K562 (cell line): Measurements from ENCODE around the gene HOXB3. TPM values are rescaled to one million over a fixed set of nuclear protein-coding genes. Genes with fewer than 3 reads are reported as not detected.

Experiments
- EP400 ChIP-seq: fragments of 450-650 bp; IDR thresholded peaks from 2 replicates; pipeline ENCODE4 v1.6.1; 2017; ENCODE audit warnings: antibody characterized with exemption, mild to moderate bottlenecking, moderate library complexity
- HNRNPH1 ChIP-seq: fragments of 200-400 bp; formaldehyde crosslinking; optimal IDR thresholded peaks from 2 replicates; pipeline ENCODE3; 2017; ENCODE audit warnings: low read depth, mild to moderate bottlenecking, low read length, moderate library complexity
- HNRNPK ChIP-seq: fragments of 200-400 bp; formaldehyde crosslinking; IDR thresholded peaks from one replicate; pipeline ENCODE4 v1.6.1; 2018; ENCODE audit warnings: mild to moderate bottlenecking, low read depth, low read length; ENCODE audit not compliant: poor library complexity, severe bottlenecking
- KAT2B ChIP-seq: IDR thresholded peaks from one replicate; pipeline ENCODE4 v1.6.1; 2012; ENCODE audit warnings: low read depth, mild to moderate bottlenecking, control low read depth, inconsistent platforms, low read length, moderate library complexity
- KDM2B ChIP-seq: fragments of 250-450 bp; sonication (Bioruptor Pico); IDR thresholded peaks from 2 replicates; pipeline ENCODE4 v1.8.0; 2021; ENCODE audit warnings: mild to moderate bottlenecking, moderate library complexity
- KLF13 ChIP-seq: fragments of 450-650 bp; IDR thresholded peaks from 2 replicates; pipeline ENCODE4 v1.6.1; 2016; ENCODE audit warnings: missing genetic modification characterization, low read depth, mild to moderate bottlenecking, missing compliant biosample characterization, moderate library complexity, borderline replicate concordance
- MEF2A ChIP-seq: IDR thresholded peaks from 2 replicates; pipeline ENCODE4 v1.6.1; 2011; ENCODE audit warnings: low read depth, mild to moderate bottlenecking, low read length, moderate library complexity; ENCODE audit not compliant: control insufficient read depth
- MEIS2 ChIP-seq: fragments of 450-650 bp; IDR thresholded peaks from 2 replicates; pipeline ENCODE4 v1.6.1; 2014; ENCODE audit warnings: mild to moderate bottlenecking; ENCODE audit not compliant: partially characterized antibody
- MXI1 ChIP-seq: IDR thresholded peaks from 2 replicates; pipeline ENCODE4 v1.6.1; 2011; ENCODE audit warnings: low read depth, mild to moderate bottlenecking, improper control_type of control experiment, low read length
- NCOR1 ChIP-seq: fragments of 450-650 bp; IDR thresholded peaks from 2 replicates; pipeline ENCODE4 v1.6.1; 2016; ENCODE audit warnings: mild to moderate bottlenecking, moderate library complexity
- NFRKB ChIP-seq: fragments of 450-650 bp; IDR thresholded peaks from 2 replicates; pipeline ENCODE4 v1.6.1; 2016; ENCODE audit warnings: low read depth
- POLR2A ChIP-seq: fragments of 450-650 bp; conservative IDR thresholded peaks from 2 replicates; pipeline ENCODE4 v1.6.1; 2016
- RAD21 ChIP-seq, 2 experiments: fragments of 250-450 bp in 1 of 2; fragments of 450-650 bp in 1 of 2; sonication (Bioruptor Pico) in 1 of 2; formaldehyde crosslinking in 1 of 2; IDR thresholded peaks in 1 of 2; conservative IDR thresholded peaks in 1 of 2; 2 replicates each; pipeline versions ENCODE4 v1.4.0 to v1.8.0; 2020 to 2022; ENCODE audit warnings: mild to moderate bottlenecking in 2 of 2, moderate library complexity in 1 of 2
- RBBP5 ChIP-seq: fragments of 200-600 bp; sonication (generic); IDR thresholded peaks from 2 replicates; pipeline ENCODE4 v1.6.1; 2012; ENCODE audit warnings: borderline replicate concordance, mild to moderate bottlenecking, low read length, control low read depth, inconsistent platforms; ENCODE audit not compliant: insufficient read depth, poor library complexity, severe bottlenecking
- RCOR1 ChIP-seq, 2 experiments: IDR thresholded peaks; 2 replicates each; pipeline ENCODE4 v1.6.1; 2012; ENCODE audit warnings: low read depth in 2 of 2, low read length in 2 of 2, borderline replicate concordance in 1 of 2, improper control_type of control experiment in 1 of 2
- SMARCA4 ChIP-seq: fragments of 450-650 bp; IDR thresholded peaks from 2 replicates; pipeline ENCODE4 v1.6.1; 2016
- SRSF9 ChIP-seq: fragments of 200-400 bp; formaldehyde crosslinking; IDR thresholded peaks from 2 replicates; pipeline ENCODE4 v1.6.1; 2017; ENCODE audit warnings: low read depth, low read length, borderline replicate concordance
- ZEB2 ChIP-seq: fragments of 450-650 bp; IDR thresholded peaks from 2 replicates; pipeline ENCODE4 v1.6.1; 2016
- ZNF146 ChIP-seq: IDR thresholded peaks from one replicate; pipeline ENCODE4 v1.6.1; 2018; ENCODE audit warnings: missing compliant biosample characterization; ENCODE audit not compliant: unreplicated experiment
- ZNF384 ChIP-seq: IDR thresholded peaks from 2 replicates; pipeline ENCODE4 v1.6.1; 2012; ENCODE audit warnings: low read depth, low read length, improper control_type of control experiment
- ZNF444 ChIP-seq: fragments of 250-450 bp; sonication (Bioruptor Pico); IDR thresholded peaks from 2 replicates; pipeline ENCODE4 v1.4.0; 2020; ENCODE audit warnings: mild to moderate bottlenecking, moderate library complexity
- ZNF561 ChIP-seq: fragments of 450-650 bp; formaldehyde crosslinking; conservative IDR thresholded peaks from 2 replicates; pipeline ENCODE4 v1.4.0; 2020; ENCODE audit warnings: mild to moderate bottlenecking, moderate library complexity
- ZNF668 ChIP-seq: fragments of 250-450 bp; sonication (Bioruptor Pico); IDR thresholded peaks from 2 replicates; pipeline ENCODE4 v1.8.0; 2022; ENCODE audit warnings: mild to moderate bottlenecking, inconsistent platforms
- polyA plus RNA-seq, 8 experiments: library from polyadenylated mRNA; depleted of rRNA in 4 of 8; stranded (reverse) in 5 of 8; unstranded in 3 of 8; fragments of >200 nt; fragmentation: Nextera tagmentation in 2 of 8; fragmentation: Illumina TruSeq in 1 of 8; extraction: Ambion mirVana in 2 of 8; extraction: Trizol in 1 of 8; gene quantifications; 2 replicates each; pipeline versions ENCODE4 v1.2.1 to v1.2.3, GENCODE V29; 2011 to 2014; ENCODE audit warnings: inconsistent platforms in 1 of 8, missing spikeins in 1 of 8
- total RNA-seq, 7 experiments: library from RNA; depleted of rRNA in 6 of 7; stranded (reverse); fragments of >200 nt in 6 of 7; fragmentation: Illumina TruSeq in 2 of 7; extraction: Trizol in 2 of 7; gene quantifications; 2 replicates each; pipeline versions ENCODE4 v1.2.1 to v1.2.3, GENCODE V29; 2011 to 2021; ENCODE audit warnings: low replicate concordance in 1 of 7
- TF ChIP-seq, protein P1 (sequence below): fragments of 450-650 bp; IDR thresholded peaks from 2 replicates; pipeline ENCODE4 v1.6.1; 2017; ENCODE audit warnings: mild to moderate bottlenecking, moderate library complexity
- TF ChIP-seq, protein P2 (sequence below): fragments of 450-650 bp; IDR thresholded peaks from one replicate; pipeline ENCODE4 v1.6.1; 2018; ENCODE audit warnings: mild to moderate bottlenecking, moderate library complexity; ENCODE audit not compliant: partially characterized antibody
- TF ChIP-seq, protein P3 (sequence below): sonication (generic); formaldehyde crosslinking; IDR thresholded peaks from 2 replicates; pipeline ENCODE4 v1.8.0; 2022; ENCODE audit warnings: mild to moderate bottlenecking, missing genetic modification reagents

HOXB3 gene
- total and polyA plus RNA-seq, 9 of the 15 experiments (the other 6 are each of a cell fraction or from before 2014, with no cell fraction given), result 2.4 to 41.3 (median 20.2) TPM

DNA sequence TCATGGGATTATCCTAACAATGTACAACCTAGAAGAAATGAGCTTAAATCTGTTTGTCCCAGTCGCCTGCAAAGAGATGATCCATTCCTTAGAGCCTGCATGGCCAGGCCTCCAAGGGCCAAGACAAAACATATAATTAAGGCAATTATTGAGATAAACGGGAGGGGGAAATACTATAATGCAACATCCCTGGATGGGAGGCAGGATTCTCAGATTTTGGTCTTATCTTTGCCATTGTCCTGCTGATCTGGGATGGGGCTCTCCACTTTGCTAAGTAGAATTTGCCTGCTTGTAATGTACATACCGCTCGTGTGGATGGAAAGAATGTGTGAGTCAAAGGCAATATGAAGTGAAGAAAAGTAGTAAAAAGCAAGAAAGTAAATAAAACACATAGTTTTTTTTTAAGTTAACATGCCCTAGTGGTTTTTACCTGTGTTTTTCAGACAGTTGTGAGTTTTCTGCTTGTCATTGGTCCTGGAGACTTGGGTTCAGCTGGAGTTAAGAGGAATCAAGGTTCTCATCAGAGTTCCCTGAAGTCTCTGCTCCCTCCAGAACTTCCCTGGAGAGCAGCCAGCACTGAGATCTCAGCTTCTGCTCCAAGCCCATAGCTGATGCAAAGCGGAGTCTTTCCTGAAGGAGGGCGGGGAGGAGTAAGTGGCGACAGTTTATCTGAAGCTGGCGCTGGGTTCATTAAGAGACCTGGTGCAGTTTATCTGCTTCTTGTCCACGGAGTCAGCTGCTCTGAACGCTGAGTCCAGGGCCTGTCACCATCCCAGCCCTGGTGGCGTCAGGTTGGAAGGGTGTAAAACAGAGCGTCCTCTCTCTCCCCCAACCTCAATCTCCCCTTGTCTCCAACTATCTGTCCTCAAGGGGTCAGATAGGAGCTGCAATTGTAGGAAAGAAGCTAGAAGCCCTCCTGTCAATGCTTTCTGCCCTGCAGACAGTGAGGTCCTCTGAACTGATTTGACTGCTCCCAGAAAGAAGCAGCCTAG, 89.3 kb downstream of the HOXB3 start (continued):
- peak; percentile 84; the same call in 1 of the 2 replicates for TF ChIP-seq ZEB2
- no peak; the same call in 1 of the 2 replicates for TF ChIP-seq ZNF384
- no peak for TF ChIP-seq ZNF146
- TF ChIP-seq MEIS2, result peak; percentile 73
- no peak for TF ChIP-seq KLF13 (tag)
- no peak for TF ChIP-seq SRSF9
- TF ChIP-seq, protein P1, sequence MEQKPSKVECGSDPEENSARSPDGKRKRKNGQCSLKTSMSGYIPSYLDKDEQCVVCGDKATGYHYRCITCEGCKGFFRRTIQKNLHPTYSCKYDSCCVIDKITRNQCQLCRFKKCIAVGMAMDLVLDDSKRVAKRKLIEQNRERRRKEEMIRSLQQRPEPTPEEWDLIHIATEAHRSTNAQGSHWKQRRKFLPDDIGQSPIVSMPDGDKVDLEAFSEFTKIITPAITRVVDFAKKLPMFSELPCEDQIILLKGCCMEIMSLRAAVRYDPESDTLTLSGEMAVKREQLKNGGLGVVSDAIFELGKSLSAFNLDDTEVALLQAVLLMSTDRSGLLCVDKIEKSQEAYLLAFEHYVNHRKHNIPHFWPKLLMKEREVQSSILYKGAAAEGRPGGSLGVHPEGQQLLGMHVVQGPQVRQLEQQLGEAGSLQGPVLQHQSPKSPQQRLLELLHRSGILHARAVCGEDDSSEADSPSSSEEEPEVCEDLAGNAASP, result no peak
- TF ChIP-seq MXI1, result no peak
- no peak for TF ChIP-seq NFRKB
- peak; percentile 13; the same call in 1 of the 2 replicates for TF ChIP-seq NCOR1
- no peak for TF ChIP-seq ZNF444 (CRISPR knock-in tag)
- peak; percentile 45; the same call in 1 of the 2 replicates for TF ChIP-seq SMARCA4
- TF ChIP-seq, protein P2, sequence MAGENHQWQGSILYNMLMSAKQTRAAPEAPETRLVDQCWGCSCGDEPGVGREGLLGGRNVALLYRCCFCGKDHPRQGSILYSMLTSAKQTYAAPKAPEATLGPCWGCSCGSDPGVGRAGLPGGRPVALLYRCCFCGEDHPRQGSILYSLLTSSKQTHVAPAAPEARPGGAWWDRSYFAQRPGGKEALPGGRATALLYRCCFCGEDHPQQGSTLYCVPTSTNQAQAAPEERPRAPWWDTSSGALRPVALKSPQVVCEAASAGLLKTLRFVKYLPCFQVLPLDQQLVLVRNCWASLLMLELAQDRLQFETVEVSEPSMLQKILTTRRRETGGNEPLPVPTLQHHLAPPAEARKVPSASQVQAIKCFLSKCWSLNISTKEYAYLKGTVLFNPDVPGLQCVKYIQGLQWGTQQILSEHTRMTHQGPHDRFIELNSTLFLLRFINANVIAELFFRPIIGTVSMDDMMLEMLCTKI, result no peak
- TF ChIP-seq RAD21 (CRISPR knock-in tag; conservative IDR thresholded peaks at IDR 0.05 in 1 of 2, IDR thresholded peaks at IDR 0.05 in 1 of 2), result peak; percentile 67 to 86
- TF ChIP-seq ZNF668, result no peak
- TF ChIP-seq KAT2B, result no peak
- no peak for TF ChIP-seq KDM2B (CRISPR knock-in tag)
- TF ChIP-seq, protein P3, sequence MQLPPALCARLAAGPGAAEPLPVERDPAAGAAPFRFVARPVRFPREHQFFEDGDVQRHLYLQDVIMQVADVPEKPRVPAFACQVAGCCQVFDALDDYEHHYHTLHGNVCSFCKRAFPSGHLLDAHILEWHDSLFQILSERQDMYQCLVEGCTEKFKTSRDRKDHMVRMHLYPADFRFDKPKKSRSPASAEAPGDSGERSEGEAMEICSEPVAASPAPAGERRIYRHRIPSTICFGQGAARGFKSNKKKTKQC (CRISPR knock-in tag), result no peak
- peak; percentile 40 for TF ChIP-seq RBBP5
- no peak for TF ChIP-seq ZNF561 (CRISPR knock-in tag)
- TF ChIP-seq MEF2A, result no peak
- TF ChIP-seq RCOR1 (IDR thresholded peaks at IDR 0.05; ENCODE audit: borderline replicate concordance in 1 of 2, low read depth in 2 of 2, low read length in 2 of 2), result peak in 1 of 2 experiments; percentile 90; a peak in 2 of 4 replicates
- no peak for TF ChIP-seq POLR2A
- TF ChIP-seq HNRNPH1, result no peak
- TF ChIP-seq EP400, result no peak
- TF ChIP-seq HNRNPK, result no peak
